HepG2 (cell line): Measurements from ENCODE around the gene EMC9. TPM values are rescaled to one million over a fixed set of nuclear protein-coding genes. Genes with fewer than 3 reads are reported as not detected.

ENCODE experiments used
- AHDC1 ChIP-seq: sonication (generic); formaldehyde crosslinking; IDR thresholded peaks from 2 replicates; pipeline ENCODE4 v1.5.1; 2020; ENCODE audit warnings: mild to moderate bottlenecking, missing genetic modification reagents, borderline replicate concordance
- ARNT ChIP-seq: fragments of 450-650 bp; IDR thresholded peaks from 2 replicates; pipeline ENCODE4 v1.6.1; 2017
- BRF2 ChIP-seq: sonication (generic); formaldehyde crosslinking; IDR thresholded peaks from 2 replicates; pipeline ENCODE4 v1.8.1; 2022; ENCODE audit warnings: mild to moderate bottlenecking, missing genetic modification reagents
- GTF3A ChIP-seq: sonication (generic); formaldehyde crosslinking; conservative IDR thresholded peaks from 2 replicates; pipeline ENCODE4 v1.4.0; 2020; ENCODE audit warnings: mild to moderate bottlenecking, missing genetic modification reagents
- HNRNPH1 ChIP-seq: fragments of 200-400 bp; formaldehyde crosslinking; optimal IDR thresholded peaks from 2 replicates; pipeline ENCODE3; 2017; ENCODE audit warnings: mild to moderate bottlenecking, low read depth, low read length
- HOMEZ ChIP-seq: IDR thresholded peaks from 2 replicates; pipeline ENCODE4 v1.6.1; 2016; ENCODE audit warnings: low read depth
- MXI1 ChIP-seq: IDR thresholded peaks from 3 replicates; pipeline ENCODE4 v1.6.1; 2012; ENCODE audit warnings: low read depth, low read length, inconsistent platforms, borderline replicate concordance
- RAD51 ChIP-seq: fragments of 450-650 bp; IDR thresholded peaks from 2 replicates; pipeline ENCODE4 v1.6.1; 2016; ENCODE audit warnings: borderline replicate concordance
- SUZ12 ChIP-seq: fragments of 150-350 bp; IDR thresholded peaks from 2 replicates; pipeline ENCODE4 v1.6.1; 2014; ENCODE audit warnings: low read depth, low read length
- ZC3H13 ChIP-seq: sonication (generic); formaldehyde crosslinking; IDR thresholded peaks from 2 replicates; pipeline ENCODE4 v1.8.1; 2023; ENCODE audit warnings: mild to moderate bottlenecking, missing genetic modification reagents, moderate library complexity
- ZMYM4 ChIP-seq: sonication (generic); formaldehyde crosslinking; IDR thresholded peaks from 2 replicates; pipeline ENCODE4 v1.8.1; 2023; ENCODE audit warnings: mild to moderate bottlenecking, missing genetic modification reagents
- ZNF414 ChIP-seq: sonication (generic); formaldehyde crosslinking; IDR thresholded peaks from 2 replicates; pipeline ENCODE4 v1.5.0; 2020; ENCODE audit warnings: missing genetic modification reagents
- ZNF451 ChIP-seq: sonication (generic); formaldehyde crosslinking; IDR thresholded peaks from 2 replicates; pipeline ENCODE4 v1.5.0; 2020; ENCODE audit warnings: mild to moderate bottlenecking, missing genetic modification reagents
- ZNF670 ChIP-seq: sonication (generic); formaldehyde crosslinking; IDR thresholded peaks from 2 replicates; pipeline ENCODE4 v1.8.0; 2022; ENCODE audit warnings: mild to moderate bottlenecking, missing genetic modification reagents, borderline replicate concordance
- ZNF775 ChIP-seq: sonication (generic); formaldehyde crosslinking; IDR thresholded peaks from 2 replicates; pipeline ENCODE4 v1.4.0; 2020; ENCODE audit warnings: missing genetic modification reagents, mild to moderate bottlenecking, moderate library complexity, borderline replicate concordance
- ZNF777 ChIP-seq: sonication (generic); formaldehyde crosslinking; IDR thresholded peaks from 2 replicates; pipeline ENCODE4 v1.4.0; 2020; ENCODE audit warnings: missing genetic modification reagents
- ZNF83 ChIP-seq: sonication (generic); formaldehyde crosslinking; IDR thresholded peaks from 2 replicates; pipeline ENCODE4 v1.4.0; 2020; ENCODE audit warnings: missing genetic modification reagents, mild to moderate bottlenecking, borderline replicate concordance
- ZSCAN30 ChIP-seq: sonication (generic); formaldehyde crosslinking; IDR thresholded peaks from 2 replicates; pipeline ENCODE4 v1.5.0; 2020; ENCODE audit warnings: mild to moderate bottlenecking, missing genetic modification reagents
- polyA plus RNA-seq, 8 experiments: library from polyadenylated mRNA; depleted of rRNA in 3 of 8; stranded (reverse) in 7 of 8; unstranded in 1 of 8; fragments of >200 nt; fragmentation: Illumina TruSeq in 4 of 8; extraction: Trizol in 4 of 8; gene quantifications; 2 replicates each; pipeline versions ENCODE4 v1.2.1 to v1.2.3, GENCODE V29; 2011 to 2016; ENCODE audit warnings: low read depth in 4 of 8, missing spikeins in 1 of 8, mixed read lengths in 1 of 8; ENCODE audit not compliant: insufficient read depth in 1 of 8
- total RNA-seq, 5 experiments: library from RNA; depleted of rRNA; stranded (reverse); fragments of >200 nt; fragmentation: Illumina TruSeq; extraction: Trizol; gene quantifications; 2 replicates each; pipeline ENCODE4 v1.2.3, GENCODE V29; 2016; ENCODE audit warnings: low read depth in 1 of 5
- TF ChIP-seq, protein P1 (sequence below): IDR thresholded peaks from 2 replicates; pipeline ENCODE4 v1.6.1; 2012; ENCODE audit warnings: low read depth, low read length, improper control_type of control experiment

EMC9 gene
- total and polyA plus RNA-seq, 2 of the 13 experiments (the other 11 are each of a cell fraction or from before 2014, with no cell fraction given) = 60.5 to 78.7 TPM

- TF ChIP-seq ZSCAN30 (CRISPR knock-in tag) = no peak; the same call in 1 of the 2 replicates
- no peak for TF ChIP-seq AHDC1 (CRISPR knock-in tag)
- peak; percentile 93; the same call in 2 of the 3 replicates for TF ChIP-seq MXI1
- no peak for TF ChIP-seq HNRNPH1
- peak; percentile 99 for TF ChIP-seq HOMEZ (CRISPR knock-in tag)
- TF ChIP-seq SUZ12 = no peak
- no peak for TF ChIP-seq ZNF670 (CRISPR knock-in tag)
- peak; percentile 84 for TF ChIP-seq BRF2 (CRISPR knock-in tag)
- TF ChIP-seq ZMYM4 (CRISPR knock-in tag) = peak; percentile 98
- TF ChIP-seq GTF3A = peak; percentile 91
- TF ChIP-seq RAD51 = no peak
- TF ChIP-seq ZNF775 (CRISPR knock-in tag) = peak; percentile 48; the same call in 1 of the 2 replicates
- TF ChIP-seq ARNT = no peak
- peak; percentile 100 for TF ChIP-seq ZNF414 (CRISPR knock-in tag)
- TF ChIP-seq ZC3H13 (CRISPR knock-in tag) = no peak
- TF ChIP-seq ZNF83 (CRISPR knock-in tag) = no peak; the same call in none of the 2 replicates
- TF ChIP-seq ZNF777 (CRISPR knock-in tag) = peak; percentile 75
- peak; percentile 99 for TF ChIP-seq ZNF451
- TF ChIP-seq, protein P1, sequence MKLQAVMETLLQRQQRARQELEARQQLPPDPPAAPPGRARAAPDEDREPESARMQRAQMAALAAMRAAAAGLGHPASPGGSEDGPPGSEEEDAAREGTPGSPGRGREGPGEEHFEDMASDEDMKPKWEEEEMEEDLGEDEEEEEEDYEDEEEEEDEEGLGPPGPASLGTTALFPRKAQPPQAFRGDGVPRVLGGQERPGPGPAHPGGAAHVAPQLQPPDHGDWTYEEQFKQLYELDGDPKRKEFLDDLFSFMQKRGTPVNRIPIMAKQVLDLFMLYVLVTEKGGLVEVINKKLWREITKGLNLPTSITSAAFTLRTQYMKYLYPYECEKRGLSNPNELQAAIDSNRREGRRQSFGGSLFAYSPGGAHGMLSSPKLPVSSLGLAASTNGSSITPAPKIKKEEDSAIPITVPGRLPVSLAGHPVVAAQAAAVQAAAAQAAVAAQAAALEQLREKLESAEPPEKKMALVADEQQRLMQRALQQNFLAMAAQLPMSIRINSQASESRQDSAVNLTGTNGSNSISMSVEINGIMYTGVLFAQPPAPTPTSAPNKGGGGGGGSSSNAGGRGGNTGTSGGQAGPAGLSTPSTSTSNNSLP = peak; percentile 92
These were observed 27.4 kb downstream of the EMC9 start (continued) for GRCh38 chr14:24113801-24114531.
